ENCODE data around the gene SEC61G.

GRCh38 chr7:54712820-54713219, 46.2 kb downstream of the SEC61G start:
- TF ChIP-seq, protein P1, sequence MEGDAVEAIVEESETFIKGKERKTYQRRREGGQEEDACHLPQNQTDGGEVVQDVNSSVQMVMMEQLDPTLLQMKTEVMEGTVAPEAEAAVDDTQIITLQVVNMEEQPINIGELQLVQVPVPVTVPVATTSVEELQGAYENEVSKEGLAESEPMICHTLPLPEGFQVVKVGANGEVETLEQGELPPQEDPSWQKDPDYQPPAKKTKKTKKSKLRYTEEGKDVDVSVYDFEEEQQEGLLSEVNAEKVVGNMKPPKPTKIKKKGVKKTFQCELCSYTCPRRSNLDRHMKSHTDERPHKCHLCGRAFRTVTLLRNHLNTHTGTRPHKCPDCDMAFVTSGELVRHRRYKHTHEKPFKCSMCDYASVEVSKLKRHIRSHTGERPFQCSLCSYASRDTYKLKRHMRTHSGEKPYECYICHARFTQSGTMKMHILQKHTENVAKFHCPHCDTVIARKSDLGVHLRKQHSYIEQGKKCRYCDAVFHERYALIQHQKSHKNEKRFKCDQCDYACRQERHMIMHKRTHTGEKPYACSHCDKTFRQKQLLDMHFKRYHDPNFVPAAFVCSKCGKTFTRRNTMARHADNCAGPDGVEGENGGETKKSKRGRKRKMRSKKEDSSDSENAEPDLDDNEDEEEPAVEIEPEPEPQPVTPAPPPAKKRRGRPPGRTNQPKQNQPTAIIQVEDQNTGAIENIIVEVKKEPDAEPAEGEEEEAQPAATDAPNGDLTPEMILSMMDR (IDR thresholded peaks at IDR 0.05) = no peak
- no peak for TF ChIP-seq POLR2A (IDR thresholded peaks at IDR 0.05)
